Activated CD4-positive, alpha-beta T cell treated with anti-CD3 and anti-CD28 coated beads for 1 hour (primary cell): Measurements from ENCODE around the gene CHID1.

Experiments
- DNase-seq: peaks from one replicate; pipeline ENCODE4 v3.0.0-alpha.2; 2020

The CHID1 gene

GRCh38 chr11:819129-819931, 91.3 kb downstream of the CHID1 start:
- peak; percentile 86 for DNase-seq

GRCh38 chr11:818396-819128, 92.0 kb downstream of the CHID1 start, which contains the start of gene PNPLA2:
Gene PNPLA2, plus strand, starts transcription at chr11:818914. Its CDS starts 805 bp downstream, at chr11:819719.
- no peak for DNase-seq
